K562 (cell line): ENCODE measurements around the gene NR3C2.

Source experiments
- ZNF561 ChIP-seq: fragments of 450-650 bp; formaldehyde crosslinking; conservative IDR thresholded peaks from 2 replicates; pipeline ENCODE4 v1.4.0; 2020; ENCODE audit warnings: mild to moderate bottlenecking, moderate library complexity
- TF ChIP-seq, protein P1 (sequence below), 3 experiments: IDR thresholded peaks in 2 of 3; conservative IDR thresholded peaks in 1 of 3; 2 replicates each; pipeline ENCODE4 v1.5.1; 2011 to 2012; ENCODE audit warnings: low read length in 3 of 3, mild to moderate bottlenecking in 3 of 3, control low read depth in 2 of 3, improper control_type of control experiment in 1 of 3, inconsistent platforms in 1 of 3, low read depth in 1 of 3, mixed read lengths in 1 of 3, moderate library complexity in 1 of 3; ENCODE audit not compliant: insufficient read depth in 2 of 3
- TF ChIP-seq, protein P2 (sequence below): sonication (generic); formaldehyde crosslinking; IDR thresholded peaks from 2 replicates; pipeline ENCODE4 v1.9.0; 2022; ENCODE audit warnings: mild to moderate bottlenecking, missing genetic modification reagents

DNA sequence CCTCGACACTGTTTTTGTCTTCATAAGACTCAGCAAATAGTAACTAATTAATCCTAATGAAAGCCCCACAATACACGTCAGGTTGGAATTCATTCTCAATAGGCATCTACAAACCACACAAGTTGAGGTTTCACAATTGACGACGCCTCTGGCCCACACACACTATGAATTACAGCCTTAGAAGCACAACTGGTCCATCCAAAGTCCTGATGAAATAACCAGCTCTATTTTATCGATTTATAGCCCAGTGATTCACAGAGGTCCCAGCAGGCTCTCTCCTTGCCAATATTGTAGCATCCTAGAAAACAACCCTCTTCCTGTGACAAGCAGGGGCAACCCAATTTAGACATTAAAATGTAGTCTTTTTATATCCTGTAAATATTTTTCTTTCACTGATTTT, 112.1 kb downstream of the NR3C2 start:
- TF ChIP-seq, protein P1, sequence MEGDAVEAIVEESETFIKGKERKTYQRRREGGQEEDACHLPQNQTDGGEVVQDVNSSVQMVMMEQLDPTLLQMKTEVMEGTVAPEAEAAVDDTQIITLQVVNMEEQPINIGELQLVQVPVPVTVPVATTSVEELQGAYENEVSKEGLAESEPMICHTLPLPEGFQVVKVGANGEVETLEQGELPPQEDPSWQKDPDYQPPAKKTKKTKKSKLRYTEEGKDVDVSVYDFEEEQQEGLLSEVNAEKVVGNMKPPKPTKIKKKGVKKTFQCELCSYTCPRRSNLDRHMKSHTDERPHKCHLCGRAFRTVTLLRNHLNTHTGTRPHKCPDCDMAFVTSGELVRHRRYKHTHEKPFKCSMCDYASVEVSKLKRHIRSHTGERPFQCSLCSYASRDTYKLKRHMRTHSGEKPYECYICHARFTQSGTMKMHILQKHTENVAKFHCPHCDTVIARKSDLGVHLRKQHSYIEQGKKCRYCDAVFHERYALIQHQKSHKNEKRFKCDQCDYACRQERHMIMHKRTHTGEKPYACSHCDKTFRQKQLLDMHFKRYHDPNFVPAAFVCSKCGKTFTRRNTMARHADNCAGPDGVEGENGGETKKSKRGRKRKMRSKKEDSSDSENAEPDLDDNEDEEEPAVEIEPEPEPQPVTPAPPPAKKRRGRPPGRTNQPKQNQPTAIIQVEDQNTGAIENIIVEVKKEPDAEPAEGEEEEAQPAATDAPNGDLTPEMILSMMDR (IDR thresholded peaks at IDR 0.05 in 2 of 3, conservative IDR thresholded peaks at IDR 0.05 in 1 of 3; ENCODE audit: insufficient read depth in 2 of 3, low read depth in 1 of 3, low read length in 3 of 3) = no peak
- TF ChIP-seq ZNF561 = no peak
- TF ChIP-seq, protein P2, sequence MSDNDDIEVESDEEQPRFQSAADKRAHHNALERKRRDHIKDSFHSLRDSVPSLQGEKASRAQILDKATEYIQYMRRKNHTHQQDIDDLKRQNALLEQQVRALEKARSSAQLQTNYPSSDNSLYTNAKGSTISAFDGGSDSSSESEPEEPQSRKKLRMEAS (CRISPR knock-in tag) = no peak
